MM.1S (cell line): ENCODE results near the gene RAP1GDS1.

Experiments used
- CTCF ChIP-seq: fragments of 300-600 bp; sonication (generic); IDR thresholded peaks from 2 replicates; pipeline ENCODE4 v1.5.1; 2016; ENCODE audit warnings: antibody characterized with exemption, low read length, mixed read lengths
- EZH2 ChIP-seq: fragments of 300-600 bp; sonication (generic); optimal IDR thresholded peaks from 2 replicates; pipeline ENCODE3; 2017; ENCODE audit warnings: low read depth, mild to moderate bottlenecking, antibody characterized with exemption, low read length, mixed read lengths
- EZH2phosphoT487 ChIP-seq: fragments of 300-600 bp; sonication (generic); IDR thresholded peaks from 2 replicates; pipeline ENCODE4 v1.6.1; 2018; ENCODE audit warnings: antibody characterized with exemption, low read length

- TF ChIP-seq CTCF (no peak), EZH2 (no peak), EZH2phosphoT487 (no peak)
Observed at GRCh38 chr4:98433691-98434090, 172.5 kb downstream of the RAP1GDS1 start.
